NCI-H526 (cell line): ENCODE results near the gene TM7SF2.
A peak's percentile ranks its signal among the peaks of the same experiment; 100 is the strongest.
"Not testable (repeated sequence)": the region's sequence is repeated elsewhere in the genome, so short reads cannot be mapped to it uniquely, and the experiment has no call there.

ENCODE experiments used
- DNase-seq, 2 experiments: peaks; one replicate each; lab custom pipeline; 2025; lab: John Stamatoyannopoulos, UW

Gene TM7SF2

DNA sequence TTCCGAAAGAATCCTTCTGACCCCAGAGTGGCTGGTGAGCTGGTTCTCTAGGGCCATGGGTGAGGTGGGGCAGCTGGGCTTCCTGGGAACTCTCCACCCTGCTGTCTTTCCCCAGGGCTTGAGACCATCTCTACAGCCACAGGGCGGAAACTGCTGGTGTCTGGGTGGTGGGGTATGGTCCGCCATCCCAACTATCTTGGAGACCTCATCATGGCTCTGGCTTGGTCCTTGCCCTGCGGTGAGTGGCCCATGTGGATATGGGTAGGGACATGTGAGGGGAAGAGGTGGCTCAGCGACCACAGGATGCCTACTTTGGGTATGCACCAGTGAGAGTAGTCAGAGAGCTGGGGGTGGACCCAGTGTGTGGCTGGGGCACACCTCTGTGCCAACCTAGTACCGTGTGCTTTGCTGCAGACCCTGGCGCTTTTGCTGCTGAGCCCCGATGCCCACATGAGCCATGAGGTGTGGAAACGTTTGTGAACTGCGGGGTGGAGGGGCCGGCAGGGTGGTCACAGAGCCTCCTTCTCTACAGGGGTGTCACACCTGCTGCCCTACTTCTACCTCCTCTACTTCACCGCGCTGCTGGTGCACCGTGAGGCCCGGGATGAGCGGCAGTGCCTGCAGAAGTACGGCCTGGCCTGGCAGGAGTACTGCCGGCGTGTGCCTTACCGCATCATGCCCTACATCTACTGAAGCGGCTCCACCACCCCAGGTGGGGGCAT lies 3.9 kb downstream of the TM7SF2 start:
- no peak for DNase-seq

DNA sequence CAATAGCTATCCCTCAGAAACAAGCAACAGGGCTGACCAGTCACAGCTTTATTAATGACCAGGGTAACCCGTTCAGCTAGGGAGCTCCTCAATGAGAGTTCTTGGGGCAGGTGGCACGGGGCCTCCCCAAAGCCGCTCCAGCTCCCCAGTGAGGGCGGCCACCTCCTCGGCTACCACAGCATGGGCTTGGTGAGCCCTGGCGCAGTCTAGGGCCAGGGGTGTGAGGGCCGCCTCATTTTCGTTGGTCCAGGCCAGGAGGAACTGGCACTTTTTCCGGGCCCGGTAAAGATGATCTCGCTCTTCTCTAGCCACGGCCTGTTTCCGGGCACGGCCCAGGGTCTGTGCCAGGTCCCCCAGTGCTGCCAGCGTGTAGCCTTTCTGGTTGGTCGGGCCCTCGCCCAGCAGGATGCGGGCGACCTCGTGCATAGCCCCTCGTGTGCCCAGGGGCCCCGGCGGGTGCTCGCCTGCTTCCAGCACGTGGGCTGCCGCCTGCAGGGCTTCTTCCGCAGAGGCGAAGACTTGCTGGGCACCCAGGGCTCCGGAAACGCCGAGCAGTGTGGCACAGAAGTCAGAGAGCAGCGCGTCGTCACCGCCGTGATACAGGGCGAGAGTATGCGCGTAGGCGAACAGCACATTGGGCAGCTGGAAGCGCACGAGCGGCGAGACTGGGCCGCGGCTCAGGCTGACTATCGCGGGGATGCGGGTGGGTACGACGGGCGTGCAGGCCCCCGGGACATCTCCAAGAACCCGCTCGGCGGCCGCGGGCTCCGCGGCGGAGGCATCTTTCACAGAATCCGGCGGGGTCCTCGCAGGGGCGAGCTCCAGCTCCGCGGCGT lies 4.9 kb downstream of the TM7SF2 start:
- DNase-seq, result peak in 1 of 2 experiments; percentile 66

DNA sequence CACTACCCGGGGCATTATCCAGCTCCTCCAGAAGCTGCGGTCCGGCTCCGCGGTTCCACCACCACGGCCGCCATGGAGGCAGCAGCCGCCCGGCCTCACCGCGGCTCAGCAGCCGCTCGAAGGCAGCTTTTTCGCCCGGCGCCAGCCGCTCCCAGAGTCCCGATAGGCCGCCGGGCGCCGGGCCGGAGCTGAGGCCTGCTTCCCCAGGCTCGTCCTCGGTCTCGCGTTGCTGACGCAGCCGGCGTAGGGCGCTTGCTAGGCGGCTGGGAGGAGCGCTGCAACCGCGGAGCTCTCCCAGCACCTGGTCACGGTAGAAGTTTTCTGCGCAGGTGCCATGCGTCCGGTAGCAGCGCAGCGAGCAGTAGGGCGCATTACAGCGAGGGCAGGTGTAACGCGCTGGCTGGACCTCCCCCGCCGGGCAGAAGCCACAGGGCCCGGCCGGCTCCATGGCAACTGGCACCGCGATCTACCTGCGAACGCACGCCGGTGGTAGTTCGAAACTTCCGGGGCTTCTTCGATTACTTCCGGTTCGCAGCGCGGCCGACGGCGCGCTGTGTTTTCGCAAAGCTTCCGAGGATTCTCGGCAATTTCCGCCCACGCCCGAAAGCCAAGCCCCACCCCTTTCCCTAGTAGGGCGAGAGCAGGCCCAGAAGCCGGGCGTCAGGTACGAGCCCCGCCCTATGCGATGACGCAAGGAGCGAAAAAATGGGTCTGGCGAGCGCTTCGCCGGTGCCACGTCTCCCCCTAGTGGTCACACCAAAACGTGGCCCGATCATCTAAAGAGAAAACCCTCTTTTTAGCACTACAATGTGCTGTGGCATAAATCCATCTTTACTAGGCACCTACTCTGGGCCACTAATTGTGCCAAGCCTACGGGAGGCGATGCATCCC lies 5.8 kb downstream of the TM7SF2 start, which contains the start of gene ZNHIT2:
ZNHIT2 (minus strand) TSS at position 496 of the 891 bp plus-strand sequence; CDS start at position 448, 48 bp downstream.
- DNase-seq, result peak; percentile 99 to 100

DNA sequence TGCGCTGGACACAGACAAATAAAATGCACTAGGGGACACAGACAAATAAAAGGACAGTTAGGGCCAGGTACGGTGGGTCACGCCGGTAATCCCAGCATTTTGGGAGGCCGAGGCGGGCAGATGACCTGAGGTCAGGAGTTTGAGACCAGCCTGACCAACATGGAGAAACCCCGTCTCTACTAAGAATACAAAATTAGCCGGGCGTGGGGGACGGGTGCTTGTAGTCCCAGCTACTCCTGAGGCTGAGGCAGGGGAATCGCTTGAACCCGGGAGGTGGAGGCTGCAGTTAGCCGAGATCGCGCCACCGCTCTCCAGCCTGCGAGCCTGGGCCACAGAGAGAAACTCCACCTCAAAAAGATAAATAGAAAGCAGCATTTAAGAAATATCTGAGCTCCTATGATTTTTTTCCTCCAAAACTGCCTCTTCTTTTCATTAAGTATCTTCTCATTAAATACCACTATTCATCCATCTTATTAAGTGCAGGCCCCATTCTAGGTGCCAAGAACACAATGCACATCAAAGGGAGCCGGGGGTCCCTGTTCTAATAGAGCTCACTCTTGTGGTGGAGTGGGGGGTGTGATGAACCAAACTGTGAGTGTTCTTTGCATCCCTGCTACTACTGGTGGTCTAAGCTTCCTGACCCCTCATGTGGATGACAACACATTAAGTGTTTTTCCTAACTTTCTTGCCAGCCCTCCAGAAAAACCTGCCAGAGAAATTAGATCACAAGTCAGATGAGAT lies 6.6 kb downstream of the TM7SF2 start:
- no peak for DNase-seq

DNA sequence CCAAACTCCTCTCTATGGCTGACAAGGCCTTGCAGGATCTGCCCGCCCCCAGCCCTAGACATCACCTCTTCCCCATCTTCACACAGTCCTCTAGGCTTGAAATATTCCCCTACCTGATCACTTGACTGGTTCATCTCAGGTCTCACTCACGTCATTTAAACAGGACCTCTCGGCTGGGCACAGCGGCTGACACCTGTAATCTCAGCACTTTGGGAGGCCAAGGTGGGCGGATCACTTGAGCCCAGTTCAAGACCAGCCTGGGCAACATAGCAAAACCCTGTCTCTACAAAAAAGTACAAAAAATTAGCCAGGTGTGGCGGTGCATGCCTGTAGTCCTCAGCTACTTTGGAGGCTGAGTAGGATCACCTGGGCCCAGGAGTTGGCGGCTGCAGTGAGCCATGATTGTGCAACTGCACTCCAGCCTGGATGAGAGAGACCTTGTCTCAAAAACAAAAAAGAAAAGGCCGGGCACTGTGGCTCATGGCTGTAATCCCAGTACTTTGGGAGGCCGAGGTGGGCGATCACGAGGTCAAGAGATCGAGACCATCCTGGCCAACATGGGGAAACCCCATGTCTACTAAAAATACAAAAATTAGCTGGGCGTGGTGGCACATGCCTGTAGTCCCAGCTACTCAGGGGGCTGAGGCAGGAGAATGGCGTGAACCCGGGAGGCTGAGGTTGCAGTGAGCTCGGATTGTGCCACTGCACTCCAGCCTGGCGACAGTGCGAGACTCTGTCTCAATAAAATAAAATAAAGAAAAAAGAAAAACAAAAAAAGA lies 7.4 kb downstream of the TM7SF2 start:
- not testable (repeated sequence) for DNase-seq

DNA sequence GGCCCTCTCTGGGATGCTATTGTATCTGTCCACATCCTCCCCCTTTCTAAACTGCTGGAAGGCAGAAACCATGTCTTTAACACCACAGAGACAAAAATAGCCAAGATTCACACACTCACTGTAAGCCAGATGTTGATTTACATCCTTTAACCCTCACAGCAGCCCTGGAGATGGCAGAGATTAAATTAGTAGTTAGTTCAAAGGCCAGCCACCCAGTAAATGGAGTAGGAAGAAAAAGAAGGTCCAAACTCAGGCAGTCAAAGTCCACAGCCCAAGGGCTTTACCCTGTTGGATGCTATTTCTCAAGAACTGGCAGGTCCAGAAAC lies 8.0 kb downstream of the TM7SF2 start:
- DNase-seq, result no peak

DNA sequence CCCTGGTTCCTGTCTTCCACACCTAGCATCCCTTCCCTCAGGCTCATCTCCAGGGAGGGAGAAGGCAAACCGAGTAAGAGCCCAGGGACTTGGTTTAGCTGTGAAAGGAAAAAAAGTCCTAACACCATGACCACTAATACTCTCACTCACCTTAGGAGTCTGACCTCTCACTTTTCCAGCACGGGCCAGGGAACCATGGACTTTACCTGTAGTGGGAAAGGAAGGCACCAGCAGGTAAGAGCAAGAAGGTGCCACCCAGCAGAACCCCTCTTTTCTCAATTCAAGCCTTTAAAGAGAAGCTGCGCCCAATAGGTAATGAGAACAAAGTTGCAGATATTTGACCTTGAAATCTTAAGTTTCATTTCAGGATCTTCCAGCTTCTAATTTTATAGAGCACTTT lies 9.2 kb downstream of the TM7SF2 start:
- no peak for DNase-seq

DNA sequence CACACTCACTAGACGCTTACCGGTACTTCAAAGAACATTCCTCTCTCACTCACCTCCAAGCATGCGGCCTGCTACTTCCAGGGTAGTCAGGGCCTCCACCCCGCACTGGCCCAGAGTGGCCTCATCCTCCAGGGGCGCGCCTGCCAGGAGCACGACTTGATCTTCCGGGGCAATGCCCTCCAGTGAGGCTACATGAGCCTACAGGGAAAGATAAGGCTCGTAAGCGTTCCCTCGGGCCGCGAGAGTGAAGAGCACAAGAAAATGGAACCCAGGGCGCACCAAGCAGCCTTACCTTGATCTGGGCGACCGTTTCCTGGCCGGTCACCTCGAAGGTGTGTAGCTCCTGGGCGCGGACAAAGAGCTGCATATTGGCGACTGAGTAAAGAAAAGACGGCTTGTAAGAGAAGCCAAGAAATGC lies 9.8 kb downstream of the TM7SF2 start:
- DNase-seq, result no peak

DNA sequence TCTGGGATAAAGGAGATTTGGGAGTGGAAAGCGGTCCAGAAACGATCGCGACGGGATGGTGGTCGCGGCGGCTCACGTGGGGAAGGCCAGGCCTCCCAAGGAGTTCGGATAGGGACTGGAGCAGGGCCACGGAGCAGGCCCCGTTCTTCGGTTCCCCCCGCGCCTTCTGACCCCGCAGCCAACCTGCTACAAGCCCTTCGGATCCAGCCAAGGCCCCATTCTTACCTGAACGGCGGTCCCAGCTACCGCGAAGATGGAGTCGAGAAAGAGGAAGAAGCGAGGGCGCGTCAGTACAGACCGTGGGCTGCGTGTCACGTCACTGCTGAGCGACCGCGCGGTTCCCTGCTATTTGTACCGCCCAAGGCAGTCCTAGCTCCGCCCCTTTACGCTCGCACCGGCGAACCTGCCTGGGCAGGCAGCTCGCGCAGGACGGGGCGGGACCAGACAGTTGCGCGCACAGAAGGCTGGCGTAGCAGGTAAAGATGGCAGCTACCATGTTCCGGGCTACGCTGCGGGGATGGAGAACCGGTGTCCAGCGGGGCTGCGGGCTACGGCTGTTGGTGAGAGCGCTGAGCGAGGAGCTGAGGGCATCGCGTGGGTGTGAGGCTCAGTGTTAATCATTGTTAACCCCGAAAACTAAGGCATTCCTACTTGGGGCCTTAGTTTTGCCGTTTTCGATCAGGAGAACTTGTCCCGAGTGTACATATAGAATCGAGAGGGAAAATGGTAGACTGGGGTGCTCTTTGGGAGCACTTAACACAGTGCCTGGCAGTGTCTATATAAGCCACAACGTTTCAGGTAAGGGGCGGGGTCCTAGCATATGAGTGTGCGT lies 10.4 kb downstream of the TM7SF2 start, which contains the start of the genes FAU and MRPL49:
FAU (minus strand) TSS at position 270 of the 832 bp plus-strand sequence. CDS start 321 bp downstream, outside the sequence.
MRPL49 (plus strand) TSS at position 457 of the 832 bp plus-strand sequence; CDS start at position 483, 26 bp downstream.
- peak; percentile 96 to 100 for DNase-seq

DNA sequence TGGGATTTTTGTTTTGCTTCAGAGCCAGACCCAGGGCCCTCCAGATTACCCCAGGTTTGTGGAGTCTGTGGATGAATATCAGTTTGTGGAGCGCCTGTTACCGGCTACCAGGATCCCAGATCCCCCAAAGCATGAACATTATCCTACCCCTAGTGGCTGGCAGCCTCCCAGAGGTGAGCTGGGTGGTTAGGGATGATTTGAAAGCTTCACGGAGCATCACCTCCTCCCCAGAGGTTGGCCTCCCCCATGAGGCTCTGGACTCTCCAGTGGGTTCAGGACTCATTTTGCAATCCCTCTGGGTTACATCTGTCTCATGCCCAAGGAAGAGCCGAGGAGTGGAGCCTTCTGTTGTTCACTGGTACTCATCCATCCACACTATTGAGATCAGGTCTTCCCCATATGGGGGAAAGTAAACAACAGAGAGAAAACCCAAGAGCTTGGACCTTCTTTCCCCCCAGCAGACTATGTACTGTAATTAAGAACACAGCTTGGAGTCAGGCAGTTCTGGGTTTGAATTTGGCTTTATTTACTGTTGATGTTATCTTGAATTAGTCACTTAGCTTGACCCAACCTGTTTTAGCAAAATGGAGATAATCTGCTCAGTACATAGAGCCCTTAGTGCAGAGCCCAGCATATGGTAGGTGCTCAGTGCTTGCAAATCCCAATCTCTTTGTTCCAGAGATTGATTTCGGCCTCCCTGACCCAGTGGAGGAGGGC lies 13.0 kb downstream of the TM7SF2 start:
- no peak for DNase-seq

DNA sequence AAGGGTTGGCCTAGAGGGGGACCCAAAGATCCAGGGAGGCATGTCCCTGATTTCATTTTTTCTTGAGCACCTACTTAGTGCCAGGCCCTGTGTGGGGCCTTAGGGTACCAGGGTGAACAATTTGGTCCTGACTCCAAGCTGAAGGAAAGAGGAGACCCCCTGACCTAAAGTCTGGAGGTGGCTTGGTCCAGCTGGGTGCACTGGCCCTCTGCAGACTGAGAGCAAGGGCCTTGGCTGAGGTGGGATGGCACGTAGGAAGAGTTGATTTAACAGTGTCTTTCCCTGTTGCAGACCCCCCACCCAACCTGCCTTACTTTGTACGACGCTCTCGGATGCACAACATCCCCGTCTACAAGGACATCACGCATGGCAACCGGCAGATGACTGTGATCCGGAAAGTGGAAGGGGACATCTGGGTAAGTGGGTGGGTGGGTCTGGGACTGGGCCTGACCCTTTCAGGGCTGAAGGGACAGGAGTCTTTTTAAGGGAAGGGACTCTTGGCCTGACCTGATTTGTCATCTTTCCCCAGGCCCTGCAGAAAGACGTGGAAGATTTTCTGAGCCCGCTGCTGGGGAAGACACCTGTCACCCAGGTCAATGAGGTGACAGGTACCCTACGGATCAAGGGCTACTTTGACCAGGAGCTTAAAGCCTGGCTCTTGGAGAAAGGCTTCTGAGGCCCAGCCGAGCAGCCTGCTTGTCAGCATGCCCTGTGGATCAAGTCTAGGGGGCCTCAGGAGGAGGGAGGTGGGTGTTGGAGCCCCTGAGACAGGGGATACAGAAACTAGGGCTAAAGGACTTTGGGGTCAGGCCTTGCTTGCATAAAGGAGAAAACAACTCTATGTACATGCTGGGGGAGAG lies 13.8 kb downstream of the TM7SF2 start:
- no peak for DNase-seq

DNA sequence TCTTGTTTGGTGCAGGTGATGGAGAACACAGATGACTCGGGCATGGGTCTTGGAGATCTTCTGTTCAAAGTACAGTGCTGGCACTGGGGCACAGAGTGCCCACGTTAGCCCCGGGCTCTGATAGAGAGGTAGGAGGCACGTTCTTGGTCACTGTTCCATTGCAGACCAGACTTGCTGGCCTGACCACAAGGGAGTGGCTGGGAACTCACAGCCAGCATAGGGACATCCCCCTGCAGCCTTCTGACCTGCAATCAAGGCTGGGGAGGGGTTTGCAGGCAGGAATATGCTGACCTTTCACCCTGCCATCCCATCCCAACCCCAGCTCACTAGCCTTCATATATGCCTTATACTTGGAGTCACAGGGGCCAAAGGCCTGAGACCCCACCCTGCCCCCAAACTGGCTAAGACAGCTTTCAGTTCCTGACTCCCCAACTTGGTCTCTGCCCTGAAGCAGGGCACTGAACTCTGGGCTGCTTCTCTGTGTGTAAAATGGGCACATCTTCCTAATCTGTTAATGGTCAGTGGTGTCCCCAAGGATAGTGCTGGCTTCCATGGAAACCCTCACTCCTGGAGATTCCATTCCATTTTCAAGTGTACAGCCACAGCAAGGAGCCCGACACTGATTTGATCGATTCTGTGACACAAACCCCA lies 15.1 kb downstream of the TM7SF2 start:
- no peak for DNase-seq

DNA sequence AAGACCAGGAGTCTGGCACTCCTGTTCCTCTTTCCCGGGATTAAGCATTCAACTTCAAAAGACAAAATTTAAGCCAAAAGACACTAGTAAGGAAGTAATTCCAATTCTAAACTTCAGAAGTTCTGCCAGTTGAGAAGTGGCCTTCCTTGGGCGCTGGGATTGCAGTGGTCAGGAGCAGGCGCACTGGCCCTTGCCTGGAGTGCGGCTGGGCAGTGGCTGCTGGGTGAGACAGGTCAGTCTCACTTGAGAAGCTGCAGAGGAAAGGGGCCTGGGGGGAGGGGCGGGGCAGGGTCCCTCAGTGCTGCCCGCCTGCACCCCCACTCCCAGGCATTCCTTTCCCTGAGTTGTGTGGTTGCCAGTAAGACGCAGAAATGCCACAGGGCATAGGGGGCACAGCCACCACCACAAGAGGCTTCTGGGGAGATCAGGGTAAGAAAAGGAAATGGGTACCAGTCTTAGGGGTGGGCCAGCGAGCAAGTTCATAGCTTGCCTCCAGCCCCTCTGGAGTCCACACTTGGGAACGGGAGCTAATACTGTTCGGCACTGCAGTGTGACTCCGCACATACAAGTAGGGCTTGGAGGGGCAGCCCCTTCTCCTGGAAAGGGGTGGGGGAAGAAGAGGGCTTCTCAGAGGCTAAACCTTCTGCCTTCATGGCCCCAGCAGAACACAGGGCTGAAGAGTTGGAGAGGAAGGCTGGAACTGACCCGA lies 16.0 kb downstream of the TM7SF2 start:
- DNase-seq, result no peak

DNA sequence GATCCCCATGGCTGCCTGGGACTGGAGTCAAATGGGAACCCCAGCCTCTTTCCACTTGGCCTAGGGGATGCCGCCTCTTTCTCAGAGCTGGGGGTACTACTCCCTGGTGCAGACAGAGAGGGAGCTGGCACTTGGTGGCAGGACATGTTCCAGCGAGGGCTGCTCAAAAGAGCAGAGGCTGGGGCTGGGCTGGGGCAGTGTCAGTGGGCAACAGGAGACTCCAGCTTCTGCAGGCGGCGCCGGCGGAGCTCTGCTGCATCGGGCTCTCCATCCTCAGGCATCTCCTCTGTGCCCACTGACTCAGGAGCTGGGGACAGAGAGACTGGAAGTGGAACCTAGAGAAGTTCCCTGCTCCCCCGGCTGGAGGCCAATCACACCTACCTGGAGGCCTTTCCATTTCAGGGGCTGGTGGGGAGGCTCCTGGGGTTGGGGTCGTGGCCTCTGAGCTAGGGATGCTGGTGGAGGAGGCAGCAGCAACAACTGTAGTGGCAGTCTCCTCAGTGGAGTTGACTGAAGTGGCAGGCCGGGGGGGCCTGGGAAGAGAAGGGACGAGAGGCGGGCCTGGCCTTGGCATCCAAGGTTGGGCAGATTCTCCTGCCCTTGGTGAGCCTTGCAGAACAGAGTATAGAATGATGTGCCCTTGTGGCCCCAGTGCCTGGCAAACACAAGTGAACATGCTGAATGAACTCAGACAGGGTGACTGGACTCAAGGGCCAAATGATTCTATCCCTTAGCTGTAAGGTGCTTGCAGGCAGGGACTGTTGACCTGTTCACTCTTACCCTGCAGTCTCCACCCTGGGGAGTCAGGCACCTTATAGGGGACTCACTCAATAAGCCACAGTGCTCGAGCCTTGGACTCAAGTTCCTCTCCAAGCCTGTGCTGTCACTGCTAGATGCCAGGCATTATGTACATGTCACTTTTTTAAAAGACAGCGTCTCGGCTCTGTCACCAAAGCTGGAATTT lies 16.8 kb downstream of the TM7SF2 start:
- DNase-seq, result no peak

DNA sequence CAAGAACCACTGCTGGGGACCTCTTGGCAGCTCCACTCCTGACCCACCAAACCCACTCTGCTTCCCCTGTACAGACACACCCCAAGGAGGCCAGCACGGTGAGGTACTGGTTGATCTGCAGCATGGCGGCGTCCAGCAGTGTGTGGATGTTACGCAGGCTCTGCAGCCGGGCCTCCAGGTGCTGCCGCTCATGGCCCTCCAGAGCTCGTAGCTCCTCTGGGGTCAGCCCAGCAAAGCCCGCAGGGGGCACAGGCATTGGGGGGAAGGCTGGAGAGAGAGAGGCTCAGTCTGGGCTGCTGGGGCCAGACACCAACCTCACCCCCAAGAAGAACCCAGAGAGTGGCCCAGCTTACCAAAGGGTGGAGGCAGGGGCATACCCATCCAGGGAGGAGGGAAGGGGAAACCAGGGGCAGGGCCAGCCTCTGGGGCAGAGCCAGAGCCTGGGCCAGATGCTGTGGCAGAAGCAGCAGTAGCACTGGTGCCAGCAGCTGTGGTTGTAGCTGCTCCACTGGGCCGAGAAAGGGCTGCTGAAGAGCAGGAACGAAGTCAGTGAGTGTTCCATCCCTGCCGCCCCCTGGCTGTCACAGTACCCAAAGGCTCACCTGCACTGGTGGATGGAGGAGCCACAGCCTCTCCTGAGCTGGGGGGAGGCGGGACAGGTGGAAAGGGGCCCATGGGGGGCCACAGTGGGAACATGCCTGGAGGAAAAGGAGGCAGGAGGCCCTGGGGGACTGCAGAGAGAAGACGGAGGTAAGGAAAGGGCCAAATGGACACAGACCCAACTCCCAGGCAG lies 18.2 kb downstream of the TM7SF2 start:
- no peak for DNase-seq
